ENCODE data around the gene FXYD6.

Gene FXYD6

GRCh38 chr11:117842131-117842941 is 34.1 kb downstream of the FXYD6 start:
- no peak for DNase-seq

- no peak for DNase-seq
These were observed 34.9 kb downstream of the FXYD6 start for GRCh38 chr11:117841551-117842031.

GRCh38 chr11:117840881-117841550 is 35.4 kb downstream of the FXYD6 start:
- no peak for DNase-seq

GRCh38 chr11:117839936-117840813 is 36.3 kb downstream of the FXYD6 start:
- no peak for DNase-seq

- no peak for DNase-seq
These were observed 37.0 kb downstream of the FXYD6 start for GRCh38 chr11:117839380-117839881.

- no peak for DNase-seq
These were observed 37.6 kb downstream of the FXYD6 start for GRCh38 chr11:117838901-117839300.

- DNase-seq: no peak
These were observed 38.7 kb downstream of the FXYD6 start for GRCh38 chr11:117837791-117838190.

GRCh38 chr11:117837070-117837776 is 39.2 kb downstream of the FXYD6 start:
- DNase-seq: no peak

GRCh38 chr11:117836077-117836960 is 40.1 kb downstream of the FXYD6 start:
- DNase-seq: no peak

- no peak for DNase-seq
These were observed 40.9 kb downstream of the FXYD6 start for GRCh38 chr11:117835576-117835975.

GRCh38 chr11:117834838-117835443 is 41.5 kb downstream of the FXYD6 start:
- no peak for DNase-seq

GRCh38 chr11:117834068-117834810 is 42.2 kb downstream of the FXYD6 start:
- DNase-seq: no peak

- DNase-seq: no peak
These were observed 43.0 kb downstream of the FXYD6 start for GRCh38 chr11:117833401-117833891.

- no peak for DNase-seq
These were observed 43.9 kb downstream of the FXYD6 start for GRCh38 chr11:117832511-117832910.

- no peak for DNase-seq
These were observed 44.6 kb downstream of the FXYD6 start for GRCh38 chr11:117831661-117832415.

- DNase-seq: no peak
These were observed 45.6 kb downstream of the FXYD6 start for GRCh38 chr11:117830674-117831351.

GRCh38 chr11:117830072-117830471 is 46.4 kb downstream of the FXYD6 start:
- no peak for DNase-seq

GRCh38 chr11:117829369-117829725 is 47.1 kb downstream of the FXYD6 start:
- DNase-seq: no peak
